ENCODE data around the gene KRTCAP2.
"Not testable (repeated sequence)": the region's sequence is repeated elsewhere in the genome, so short reads cannot be mapped to it uniquely, and the experiment has no call there.

The KRTCAP2 gene

DNA sequence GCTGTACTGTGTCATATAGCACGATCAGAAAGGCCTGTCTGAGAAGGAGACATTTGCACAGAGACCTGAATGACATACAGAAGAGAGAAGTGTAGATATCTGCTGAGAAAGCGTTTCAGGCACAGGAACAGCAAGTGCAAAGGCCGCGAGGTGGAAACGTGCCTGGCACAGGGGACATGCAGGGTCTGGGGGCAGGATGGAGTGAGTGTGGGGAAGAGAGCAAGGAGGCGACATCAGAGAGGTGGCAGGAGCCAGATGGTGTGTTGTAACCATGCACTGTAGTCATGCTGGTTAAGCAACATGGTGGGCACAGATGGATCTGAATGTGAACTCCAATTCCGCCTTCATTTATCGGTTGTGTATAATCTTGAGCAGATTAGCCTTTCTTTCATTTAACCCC, 13.0 kb downstream of the KRTCAP2 start:
- Histone ChIP-seq H2AFZ (ENCODE audit: low read length) (no peak overlapping the region), H4K20me1 (ENCODE audit: insufficient read depth, low read length) (no peaks in the 10 kb centered on the region), H3K4me1 (ENCODE audit: low read length) (no peaks in the 10 kb centered on the region), H3K27me3 (replicated peaks; ENCODE audit: insufficient read depth, low read length) (peaks cover 29% of the 10 kb centered on the region), H3K4me3 (ENCODE audit: low read length) (no peak overlapping the region), H3K9me2 (replicated peaks; ENCODE audit: insufficient read depth, low read length) (no peaks in the 10 kb centered on the region), H3F3A (ENCODE audit: insufficient read depth, low read length) (no peaks in the 10 kb centered on the region), H3K79me2 (ENCODE audit: low read length) (no peaks in the 10 kb centered on the region), H3K4me2 (ENCODE audit: low read depth, low read length) (no peak overlapping the region), H3K9me3 (replicated peaks; ENCODE audit: insufficient read depth, low read length) (no peaks in the 10 kb centered on the region), H3K9ac (ENCODE audit: low read length) (no peak overlapping the region), H3K27ac (ENCODE audit: low read length) (no peak overlapping the region), H3K36me3 (replicated peaks; ENCODE audit: insufficient read depth, low read length) (no peaks in the 10 kb centered on the region)
- TF ChIP-seq EZH2phosphoT487 (IDR thresholded peaks at IDR 0.05; ENCODE audit: low read length) (no peak), EZH2 (optimal IDR thresholded peaks at IDR 0.05; ENCODE audit: low read depth, low read length) (no peak)
- TF ChIP-seq, protein P1, sequence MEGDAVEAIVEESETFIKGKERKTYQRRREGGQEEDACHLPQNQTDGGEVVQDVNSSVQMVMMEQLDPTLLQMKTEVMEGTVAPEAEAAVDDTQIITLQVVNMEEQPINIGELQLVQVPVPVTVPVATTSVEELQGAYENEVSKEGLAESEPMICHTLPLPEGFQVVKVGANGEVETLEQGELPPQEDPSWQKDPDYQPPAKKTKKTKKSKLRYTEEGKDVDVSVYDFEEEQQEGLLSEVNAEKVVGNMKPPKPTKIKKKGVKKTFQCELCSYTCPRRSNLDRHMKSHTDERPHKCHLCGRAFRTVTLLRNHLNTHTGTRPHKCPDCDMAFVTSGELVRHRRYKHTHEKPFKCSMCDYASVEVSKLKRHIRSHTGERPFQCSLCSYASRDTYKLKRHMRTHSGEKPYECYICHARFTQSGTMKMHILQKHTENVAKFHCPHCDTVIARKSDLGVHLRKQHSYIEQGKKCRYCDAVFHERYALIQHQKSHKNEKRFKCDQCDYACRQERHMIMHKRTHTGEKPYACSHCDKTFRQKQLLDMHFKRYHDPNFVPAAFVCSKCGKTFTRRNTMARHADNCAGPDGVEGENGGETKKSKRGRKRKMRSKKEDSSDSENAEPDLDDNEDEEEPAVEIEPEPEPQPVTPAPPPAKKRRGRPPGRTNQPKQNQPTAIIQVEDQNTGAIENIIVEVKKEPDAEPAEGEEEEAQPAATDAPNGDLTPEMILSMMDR (IDR thresholded peaks at IDR 0.05; ENCODE audit: low read length): no peak
- no peak for DNase-seq

DNA sequence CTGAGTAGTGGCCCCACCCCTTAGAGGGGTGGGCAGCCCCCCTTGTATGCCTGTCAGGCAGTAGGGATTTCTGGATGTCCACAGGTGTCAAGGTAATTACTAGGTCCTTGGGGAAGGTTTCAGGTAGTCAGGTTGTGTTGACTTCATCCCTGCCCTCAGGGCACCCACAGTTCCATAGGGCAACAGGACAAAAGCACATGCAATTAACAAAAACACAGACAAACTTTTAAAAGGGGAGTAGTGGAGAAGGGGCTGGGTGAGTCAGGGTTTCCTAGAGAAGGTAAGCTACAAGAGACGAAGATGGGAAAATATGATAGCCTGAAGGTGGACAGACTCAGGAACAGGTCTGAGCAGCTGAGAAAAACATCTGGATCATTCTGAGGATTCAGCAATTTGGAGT, 14.1 kb downstream of the KRTCAP2 start:
- H3K4me1 ChIP-seq (ENCODE audit: low read length): no peaks in the 10 kb centered on the region
- H3K4me3 ChIP-seq (ENCODE audit: low read length): no peak overlapping the region
- H3K27ac ChIP-seq (ENCODE audit: low read length): no peak overlapping the region
- H3K4me2 ChIP-seq (ENCODE audit: low read depth, low read length): no peak overlapping the region
- TF ChIP-seq, protein P1 (IDR thresholded peaks at IDR 0.05; ENCODE audit: low read length): no peak
- TF ChIP-seq EZH2phosphoT487 (IDR thresholded peaks at IDR 0.05; ENCODE audit: low read length) (no peak), EZH2 (optimal IDR thresholded peaks at IDR 0.05; ENCODE audit: low read depth, low read length) (no peak)
- H3K79me2 ChIP-seq (ENCODE audit: low read length): no peaks in the 10 kb centered on the region
- no peaks in the 10 kb centered on the region for H3K36me3 ChIP-seq (replicated peaks; ENCODE audit: insufficient read depth, low read length)
- H3K9me2 ChIP-seq (replicated peaks; ENCODE audit: insufficient read depth, low read length): no peaks in the 10 kb centered on the region
- no peaks in the 10 kb centered on the region for H3F3A ChIP-seq (ENCODE audit: insufficient read depth, low read length)
- H4K20me1 ChIP-seq (ENCODE audit: insufficient read depth, low read length): no peaks in the 10 kb centered on the region
- DNase-seq: no peak
- no peaks in the 10 kb centered on the region for H3K9me3 ChIP-seq (replicated peaks; ENCODE audit: insufficient read depth, low read length)
- H3K9ac ChIP-seq (ENCODE audit: low read length): no peak overlapping the region
- H3K27me3 ChIP-seq (replicated peaks; ENCODE audit: insufficient read depth, low read length): peaks cover 35% of the 10 kb centered on the region
- H2AFZ ChIP-seq (ENCODE audit: low read length): no peak overlapping the region

DNA sequence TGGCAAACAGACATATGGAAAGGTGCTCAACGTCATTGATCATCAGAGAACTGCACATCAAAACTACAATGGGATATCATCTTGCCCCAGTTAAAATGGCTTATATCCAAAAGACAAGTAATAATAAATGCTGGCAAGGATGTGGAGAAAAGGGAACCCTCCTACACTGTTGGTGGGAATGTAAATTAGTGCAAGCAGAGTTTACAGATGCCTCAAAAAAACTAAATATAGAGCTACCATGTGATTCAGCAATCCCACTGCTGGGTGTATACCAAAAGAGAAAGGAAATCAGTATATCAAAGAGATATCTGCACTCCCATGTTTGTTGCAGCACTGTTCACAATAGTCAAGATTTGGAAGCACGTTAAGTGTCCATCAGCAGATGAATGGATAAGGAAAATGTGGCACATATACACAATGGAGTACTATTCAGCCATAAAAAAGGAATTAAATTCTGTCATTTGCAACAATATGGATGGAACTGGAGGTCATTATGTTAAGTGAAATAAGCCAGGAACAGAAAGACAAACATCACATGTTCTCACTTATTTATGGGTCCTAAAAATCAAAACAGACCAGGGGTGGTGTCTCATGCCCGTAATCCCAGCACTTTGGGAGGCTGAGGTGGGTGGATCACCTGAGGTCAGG, 17.0 kb downstream of the KRTCAP2 start:
- not testable (repeated sequence) for H2AFZ ChIP-seq (ENCODE audit: low read length); H4K20me1 ChIP-seq (ENCODE audit: insufficient read depth, low read length); H3K4me2 ChIP-seq (ENCODE audit: low read depth, low read length); H3K79me2 ChIP-seq (ENCODE audit: low read length); DNase-seq; H3K36me3 ChIP-seq (replicated peaks; ENCODE audit: insufficient read depth, low read length); H3F3A ChIP-seq (ENCODE audit: insufficient read depth, low read length); H3K9me3 ChIP-seq (replicated peaks; ENCODE audit: insufficient read depth, low read length); H3K4me1 ChIP-seq (ENCODE audit: low read length); H3K27ac ChIP-seq (ENCODE audit: low read length); H3K4me3 ChIP-seq (ENCODE audit: low read length); H3K9me2 ChIP-seq (replicated peaks; ENCODE audit: insufficient read depth, low read length); H3K9ac ChIP-seq (ENCODE audit: low read length)
- H3K27me3 ChIP-seq (replicated peaks; ENCODE audit: insufficient read depth, low read length): peaks cover 53% of the 10 kb centered on the region

DNA sequence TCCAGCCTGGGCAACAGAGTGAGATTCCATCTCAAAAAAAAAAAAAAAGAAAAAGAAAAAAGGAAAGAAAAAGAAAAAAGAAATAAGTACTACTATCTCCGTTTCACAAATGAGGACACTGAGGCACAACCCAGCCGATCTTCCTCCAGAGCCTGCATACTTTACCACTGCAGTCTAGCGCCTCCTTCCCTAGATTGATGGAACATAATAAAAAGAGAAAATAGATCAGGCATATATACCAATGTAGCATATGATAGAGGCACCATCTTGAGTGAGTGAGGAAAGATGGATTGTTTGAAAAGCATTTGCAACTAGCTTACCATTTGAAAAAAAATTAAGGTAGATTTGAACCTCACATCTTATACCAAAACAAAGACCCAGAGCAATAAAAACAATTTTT, 27.6 kb downstream of the KRTCAP2 start:
- H4K20me1 ChIP-seq (ENCODE audit: insufficient read depth, low read length): no peaks in the 10 kb centered on the region
- H3K9ac ChIP-seq (ENCODE audit: low read length): no peak overlapping the region
- no peak overlapping the region for H3K4me2 ChIP-seq (ENCODE audit: low read depth, low read length)
- H3K4me1 ChIP-seq (ENCODE audit: low read length): no peaks in the 10 kb centered on the region
- TF ChIP-seq EZH2 (optimal IDR thresholded peaks at IDR 0.05; ENCODE audit: low read depth, low read length) (no peak), EZH2phosphoT487 (IDR thresholded peaks at IDR 0.05; ENCODE audit: low read length) (no peak)
- TF ChIP-seq, protein P1 (IDR thresholded peaks at IDR 0.05; ENCODE audit: low read length): peak; percentile 25
- H2AFZ ChIP-seq (ENCODE audit: low read length): no peak overlapping the region
- H3F3A ChIP-seq (ENCODE audit: insufficient read depth, low read length): no peaks in the 10 kb centered on the region
- no peak for DNase-seq
- no peaks in the 10 kb centered on the region for H3K36me3 ChIP-seq (replicated peaks; ENCODE audit: insufficient read depth, low read length)
- no peaks in the 10 kb centered on the region for H3K9me3 ChIP-seq (replicated peaks; ENCODE audit: insufficient read depth, low read length)
- peaks cover 89% of the 10 kb centered on the region for H3K27me3 ChIP-seq (replicated peaks; ENCODE audit: insufficient read depth, low read length)
- H3K79me2 ChIP-seq (ENCODE audit: low read length): no peaks in the 10 kb centered on the region
- no peak overlapping the region for H3K4me3 ChIP-seq (ENCODE audit: low read length)
- H3K9me2 ChIP-seq (replicated peaks; ENCODE audit: insufficient read depth, low read length): no peaks in the 10 kb centered on the region
- H3K27ac ChIP-seq (ENCODE audit: low read length): no peak overlapping the region
